ENCODE measurements around the gene CPNE9.

The CPNE9 gene

DNA sequence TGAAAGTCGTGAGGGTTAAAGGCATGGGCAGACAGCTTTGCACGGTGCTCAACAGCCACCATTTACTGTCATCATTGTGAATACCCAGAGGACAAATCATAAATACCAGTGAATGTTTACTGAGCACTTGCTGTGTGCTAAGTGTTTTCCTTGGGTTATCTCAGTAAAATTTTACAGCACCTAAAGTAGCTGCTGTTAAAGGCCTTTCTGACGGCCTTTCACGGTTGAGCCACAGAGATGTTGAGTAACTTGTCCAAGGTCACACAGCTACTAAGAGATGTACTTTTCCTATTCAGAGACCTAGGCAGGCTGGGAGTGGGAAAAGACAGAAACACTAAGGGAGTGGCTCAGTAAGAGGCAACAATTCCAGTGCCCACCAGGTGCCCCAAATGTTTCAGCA, 393 bp upstream of the CPNE9 start:
- no peak for TF ChIP-seq PPARA (CRISPR knock-in tag; IDR thresholded peaks at IDR 0.05; ENCODE audit: borderline replicate concordance)
- no peak for TF ChIP-seq TCF4 (CRISPR knock-in tag; IDR thresholded peaks at IDR 0.05; ENCODE audit: borderline replicate concordance)
- TF ChIP-seq ZNF8 (CRISPR knock-in tag; IDR thresholded peaks at IDR 0.05) = no peak
- no peak for TF ChIP-seq GLIS3 (CRISPR knock-in tag; IDR thresholded peaks at IDR 0.05)
- no peak for TF ChIP-seq BACH2 (CRISPR knock-in tag; IDR thresholded peaks at IDR 0.05; ENCODE audit: borderline replicate concordance)
- TF ChIP-seq ZFP30 (CRISPR knock-in tag; IDR thresholded peaks at IDR 0.05) = no peak
- TF ChIP-seq TOX (CRISPR knock-in tag; IDR thresholded peaks at IDR 0.05; ENCODE audit: borderline replicate concordance) = no peak
- TF ChIP-seq ZC3H10 (CRISPR knock-in tag; IDR thresholded peaks at IDR 0.05) = no peak
- TF ChIP-seq ISL1 (CRISPR knock-in tag; IDR thresholded peaks at IDR 0.05) = no peak
- no peak for TF ChIP-seq OSR1 (CRISPR knock-in tag; IDR thresholded peaks at IDR 0.05)
- TF ChIP-seq, protein P1, sequence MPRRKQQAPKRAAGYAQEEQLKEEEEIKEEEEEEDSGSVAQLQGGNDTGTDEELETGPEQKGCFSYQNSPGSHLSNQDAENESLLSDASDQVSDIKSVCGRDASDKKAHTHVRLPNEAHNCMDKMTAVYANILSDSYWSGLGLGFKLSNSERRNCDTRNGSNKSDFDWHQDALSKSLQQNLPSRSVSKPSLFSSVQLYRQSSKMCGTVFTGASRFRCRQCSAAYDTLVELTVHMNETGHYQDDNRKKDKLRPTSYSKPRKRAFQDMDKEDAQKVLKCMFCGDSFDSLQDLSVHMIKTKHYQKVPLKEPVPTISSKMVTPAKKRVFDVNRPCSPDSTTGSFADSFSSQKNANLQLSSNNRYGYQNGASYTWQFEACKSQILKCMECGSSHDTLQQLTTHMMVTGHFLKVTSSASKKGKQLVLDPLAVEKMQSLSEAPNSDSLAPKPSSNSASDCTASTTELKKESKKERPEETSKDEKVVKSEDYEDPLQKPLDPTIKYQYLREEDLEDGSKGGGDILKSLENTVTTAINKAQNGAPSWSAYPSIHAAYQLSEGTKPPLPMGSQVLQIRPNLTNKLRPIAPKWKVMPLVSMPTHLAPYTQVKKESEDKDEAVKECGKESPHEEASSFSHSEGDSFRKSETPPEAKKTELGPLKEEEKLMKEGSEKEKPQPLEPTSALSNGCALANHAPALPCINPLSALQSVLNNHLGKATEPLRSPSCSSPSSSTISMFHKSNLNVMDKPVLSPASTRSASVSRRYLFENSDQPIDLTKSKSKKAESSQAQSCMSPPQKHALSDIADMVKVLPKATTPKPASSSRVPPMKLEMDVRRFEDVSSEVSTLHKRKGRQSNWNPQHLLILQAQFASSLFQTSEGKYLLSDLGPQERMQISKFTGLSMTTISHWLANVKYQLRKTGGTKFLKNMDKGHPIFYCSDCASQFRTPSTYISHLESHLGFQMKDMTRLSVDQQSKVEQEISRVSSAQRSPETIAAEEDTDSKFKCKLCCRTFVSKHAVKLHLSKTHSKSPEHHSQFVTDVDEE (CRISPR knock-in tag; IDR thresholded peaks at IDR 0.05) = no peak
- TF ChIP-seq, protein P2, sequence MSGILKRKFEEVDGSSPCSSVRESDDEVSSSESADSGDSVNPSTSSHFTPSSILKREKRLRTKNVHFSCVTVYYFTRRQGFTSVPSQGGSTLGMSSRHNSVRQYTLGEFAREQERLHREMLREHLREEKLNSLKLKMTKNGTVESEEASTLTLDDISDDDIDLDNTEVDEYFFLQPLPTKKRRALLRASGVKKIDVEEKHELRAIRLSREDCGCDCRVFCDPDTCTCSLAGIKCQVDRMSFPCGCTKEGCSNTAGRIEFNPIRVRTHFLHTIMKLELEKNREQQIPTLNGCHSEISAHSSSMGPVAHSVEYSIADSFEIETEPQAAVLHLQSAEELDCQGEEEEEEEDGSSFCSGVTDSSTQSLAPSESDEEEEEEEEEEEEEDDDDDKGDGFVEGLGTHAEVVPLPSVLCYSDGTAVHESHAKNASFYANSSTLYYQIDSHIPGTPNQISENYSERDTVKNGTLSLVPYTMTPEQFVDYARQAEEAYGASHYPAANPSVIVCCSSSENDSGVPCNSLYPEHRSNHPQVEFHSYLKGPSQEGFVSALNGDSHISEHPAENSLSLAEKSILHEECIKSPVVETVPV (CRISPR knock-in tag; IDR thresholded peaks at IDR 0.05) = no peak
- no peak for TF ChIP-seq ZNF70 (CRISPR knock-in tag; IDR thresholded peaks at IDR 0.05)
- no peak for TF ChIP-seq ZNF565 (CRISPR knock-in tag; conservative IDR thresholded peaks at IDR 0.05; ENCODE audit: low read depth)
- TF ChIP-seq RARB (CRISPR knock-in tag; IDR thresholded peaks at IDR 0.05) = no peak
- TF ChIP-seq ARNTL (CRISPR knock-in tag; IDR thresholded peaks at IDR 0.05; ENCODE audit: borderline replicate concordance, low read depth) = no peak
- TF ChIP-seq SNAI2 (CRISPR knock-in tag; IDR thresholded peaks at IDR 0.05) = no peak
- TF ChIP-seq, protein P3, sequence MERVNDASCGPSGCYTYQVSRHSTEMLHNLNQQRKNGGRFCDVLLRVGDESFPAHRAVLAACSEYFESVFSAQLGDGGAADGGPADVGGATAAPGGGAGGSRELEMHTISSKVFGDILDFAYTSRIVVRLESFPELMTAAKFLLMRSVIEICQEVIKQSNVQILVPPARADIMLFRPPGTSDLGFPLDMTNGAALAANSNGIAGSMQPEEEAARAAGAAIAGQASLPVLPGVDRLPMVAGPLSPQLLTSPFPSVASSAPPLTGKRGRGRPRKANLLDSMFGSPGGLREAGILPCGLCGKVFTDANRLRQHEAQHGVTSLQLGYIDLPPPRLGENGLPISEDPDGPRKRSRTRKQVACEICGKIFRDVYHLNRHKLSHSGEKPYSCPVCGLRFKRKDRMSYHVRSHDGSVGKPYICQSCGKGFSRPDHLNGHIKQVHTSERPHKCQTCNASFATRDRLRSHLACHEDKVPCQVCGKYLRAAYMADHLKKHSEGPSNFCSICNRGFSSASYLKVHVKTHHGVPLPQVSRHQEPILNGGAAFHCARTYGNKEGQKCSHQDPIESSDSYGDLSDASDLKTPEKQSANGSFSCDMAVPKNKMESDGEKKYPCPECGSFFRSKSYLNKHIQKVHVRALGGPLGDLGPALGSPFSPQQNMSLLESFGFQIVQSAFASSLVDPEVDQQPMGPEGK (CRISPR knock-in tag; IDR thresholded peaks at IDR 0.05; ENCODE audit: borderline replicate concordance) = no peak
- no peak for TF ChIP-seq CSDC2 (CRISPR knock-in tag; IDR thresholded peaks at IDR 0.05)
- ATAC-seq = no peak

DNA sequence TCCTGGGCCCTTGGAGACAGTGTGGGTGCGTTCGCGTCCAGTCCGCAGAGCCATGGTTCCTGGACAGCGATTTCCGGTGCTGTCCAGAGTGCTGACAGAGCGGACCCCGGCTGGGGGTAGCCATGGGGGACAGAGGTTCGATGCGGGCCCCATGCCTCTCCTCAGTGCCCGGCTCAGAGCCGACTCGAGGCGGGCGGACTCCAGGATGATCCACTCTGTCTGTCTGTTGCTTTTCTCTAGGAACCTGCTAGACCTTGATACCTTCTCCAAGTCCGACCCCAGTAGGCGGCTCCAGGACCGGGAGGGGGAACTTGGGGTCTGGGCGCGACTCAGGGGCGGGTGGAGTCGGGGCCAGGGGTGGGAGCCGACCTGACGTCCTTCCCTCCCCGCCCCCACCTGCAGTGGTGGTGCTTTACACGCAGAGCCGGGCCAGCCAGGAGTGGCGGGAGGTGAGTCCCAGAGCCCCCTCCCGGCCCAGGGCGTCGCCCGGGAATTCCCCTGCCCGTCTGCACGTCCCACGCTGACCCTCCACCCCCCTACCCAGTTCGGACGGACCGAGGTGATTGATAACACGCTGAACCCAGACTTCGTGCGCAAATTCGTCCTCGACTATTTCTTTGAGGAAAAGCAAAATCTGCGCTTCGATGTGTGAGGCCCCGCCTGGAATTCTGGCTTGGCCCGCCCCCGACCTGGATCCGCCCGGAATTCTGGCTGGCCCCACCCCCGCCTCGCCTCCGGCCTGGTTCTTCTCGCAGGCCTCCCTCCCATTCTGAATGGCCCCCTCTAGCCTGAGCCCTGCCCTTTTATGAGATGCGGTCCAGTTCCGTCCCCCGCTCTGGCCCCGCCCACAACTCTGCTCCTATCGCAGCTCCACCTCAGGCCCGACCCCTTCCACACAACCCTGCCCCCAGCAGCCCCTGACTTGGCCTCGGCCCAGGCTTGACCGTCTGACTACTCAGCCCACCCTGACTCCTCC, 1.0 kb downstream of the CPNE9 start:
- no peak for TF ChIP-seq ARNTL (CRISPR knock-in tag; IDR thresholded peaks at IDR 0.05; ENCODE audit: borderline replicate concordance, low read depth)
- TF ChIP-seq CSDC2 (CRISPR knock-in tag; IDR thresholded peaks at IDR 0.05) = peak; percentile 91
- TF ChIP-seq ZFP3 (CRISPR knock-in tag; IDR thresholded peaks at IDR 0.05) = 0 out of 2 replicates have a peak, but pooled peaks have one; percentile 38
- TF ChIP-seq ISL1 (CRISPR knock-in tag; IDR thresholded peaks at IDR 0.05) = peak; percentile 24; the same call in 1 of the 2 replicates
- TF ChIP-seq TOX (CRISPR knock-in tag; IDR thresholded peaks at IDR 0.05; ENCODE audit: borderline replicate concordance) = no peak
- ATAC-seq = peak; percentile 81

DNA sequence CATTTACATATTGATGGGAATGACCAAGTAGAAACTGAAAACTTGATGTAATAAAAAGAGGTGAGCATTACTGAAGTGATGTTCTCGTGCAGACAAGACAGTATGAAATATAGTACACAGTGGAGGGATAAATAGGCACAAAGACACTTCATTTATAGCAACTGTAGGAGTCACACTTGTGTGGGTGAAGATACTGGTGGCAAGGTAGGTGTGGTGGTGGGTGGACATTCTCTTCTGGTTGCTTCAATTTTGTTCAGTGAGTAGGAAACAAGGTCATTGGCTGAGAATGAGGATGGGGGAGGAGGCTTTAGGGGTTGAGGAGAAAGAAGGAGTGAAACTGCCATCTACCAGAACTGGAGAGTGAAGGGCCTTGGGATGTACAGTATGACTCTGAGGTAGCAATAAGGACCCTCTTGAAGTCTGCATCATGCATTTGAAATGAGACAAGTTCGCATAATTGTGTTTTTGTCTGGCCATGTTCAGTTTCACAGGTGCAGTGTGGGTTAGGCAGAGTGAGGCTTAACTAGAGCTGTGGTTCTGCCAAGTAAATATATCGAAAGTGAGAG, 6.6 kb downstream of the CPNE9 start:
- TF ChIP-seq ZFP30 (CRISPR knock-in tag; IDR thresholded peaks at IDR 0.05) = no peak

DNA sequence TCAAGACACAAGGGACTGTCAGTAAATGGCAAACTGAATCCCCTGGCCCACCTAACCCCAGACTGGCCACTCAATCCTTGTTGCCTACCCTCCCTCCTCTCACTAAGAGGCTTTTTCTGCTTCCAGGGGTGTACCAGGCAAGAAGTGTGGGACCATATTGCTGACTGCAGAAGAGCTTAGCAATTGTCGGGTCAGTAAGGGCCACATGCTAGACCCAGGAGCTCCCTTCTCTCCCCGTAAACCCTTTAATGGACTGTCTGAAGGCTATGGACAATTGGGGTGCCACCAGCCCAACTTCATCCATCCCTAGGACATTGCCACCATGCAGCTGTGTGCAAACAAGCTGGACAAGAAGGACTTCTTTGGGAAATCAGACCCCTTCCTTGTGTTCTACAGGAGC, 8.8 kb downstream of the CPNE9 start:
- no peak for TF ChIP-seq ESRRG (CRISPR knock-in tag; IDR thresholded peaks at IDR 0.05)
- no peak for ATAC-seq

More for the DNA sequence above, 6.6 kb downstream of the CPNE9 start:
- ATAC-seq = no peak

Measured in SK-N-SH treated with all-trans-retinoic acid at 6 μM for 48 hours (cell line).